AG09319 (cell line): Measurements from ENCODE around the gene IL27RA.
"Not testable (repeated sequence)": the region's sequence is repeated elsewhere in the genome, so short reads cannot be mapped to it uniquely, and the experiment has no call there.

Experiments
- DNase-seq: peaks from one replicate; pipeline ENCODE4 v3.0.0-alpha.2; 2010; ENCODE audit warnings: low read depth; ENCODE audit errors: extremely low read depth
- CTCF ChIP-seq: IDR thresholded peaks from 2 replicates; pipeline ENCODE4 v1.5.1; 2011; ENCODE audit warnings: low read depth, mild to moderate bottlenecking, inconsistent platforms, low read length, moderate library complexity

The IL27RA gene

DNA sequence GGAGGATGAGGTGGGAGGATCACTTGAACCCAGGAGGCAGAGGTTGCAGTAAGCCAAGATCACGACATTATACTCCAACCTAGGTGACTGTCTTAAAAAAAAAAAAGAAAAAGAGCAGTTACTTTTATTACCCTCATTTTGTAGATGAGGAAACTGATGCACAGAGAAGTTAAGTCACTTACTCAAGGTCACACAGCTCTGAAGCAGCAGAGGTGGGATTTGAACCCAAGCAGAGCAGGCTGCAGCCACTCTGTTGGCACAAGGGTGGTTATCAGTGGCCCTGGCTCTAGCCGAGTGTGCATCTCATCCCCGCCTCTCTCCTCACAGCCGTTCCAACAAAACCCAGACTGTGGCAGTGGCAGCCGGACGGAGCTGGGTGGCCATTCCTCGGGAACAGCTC, 7.6 kb downstream of the IL27RA start:
- no peak for TF ChIP-seq CTCF
- DNase-seq = no peak

DNA sequence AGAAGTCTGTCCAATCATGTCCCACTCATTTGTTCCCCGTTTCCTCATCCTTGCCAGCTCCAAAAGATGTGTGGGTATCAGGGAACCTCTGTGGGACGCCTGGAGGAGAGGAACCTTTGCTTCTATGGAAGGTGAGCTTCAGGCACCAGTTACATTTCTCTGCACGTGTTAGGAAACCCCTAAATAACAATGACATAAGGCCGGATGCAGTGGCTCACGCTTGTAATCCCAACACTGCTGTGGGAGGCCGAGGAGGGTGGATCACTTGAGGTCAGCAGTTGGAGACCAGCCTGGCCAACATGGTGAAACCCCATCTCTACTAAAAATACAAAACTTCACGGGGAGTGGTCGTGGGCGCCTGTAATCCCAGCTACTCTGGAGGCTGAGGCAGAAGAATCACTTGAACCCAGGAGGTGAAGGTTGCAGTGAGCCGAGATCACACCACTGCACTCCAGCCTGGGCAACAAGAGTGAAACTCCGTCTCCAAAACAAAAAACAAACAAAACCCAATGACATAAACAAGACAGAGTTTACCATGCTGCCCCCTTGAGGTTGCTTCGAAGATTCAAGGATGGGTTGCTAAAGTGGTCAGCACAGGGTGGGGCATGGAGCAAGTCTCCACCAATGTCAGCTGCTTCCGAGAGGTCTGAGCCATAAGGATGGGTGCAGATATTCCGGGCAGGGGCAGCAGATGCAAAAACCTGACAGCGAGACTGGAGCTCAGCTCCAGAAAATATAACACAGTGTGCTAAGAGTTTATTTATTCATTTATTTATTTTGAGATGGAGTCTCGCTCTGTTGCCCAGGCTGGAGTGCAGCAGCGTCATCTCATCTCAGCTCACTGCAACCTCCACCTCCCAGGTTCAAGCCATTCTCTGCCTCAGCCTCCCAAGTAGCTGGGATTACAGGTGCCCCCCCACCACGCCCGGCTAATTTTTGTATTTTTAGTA, 11.4 kb downstream of the IL27RA start:
- TF ChIP-seq CTCF = peak; percentile 59
- peak; percentile 48 for DNase-seq

- DNase-seq = not testable (repeated sequence)
Observed at GRCh38 chr19:14047866-14048265, 16.3 kb downstream of the IL27RA start.

- peak; percentile 81 for TF ChIP-seq CTCF
- DNase-seq = no peak
Observed at GRCh38 chr19:14048443-14049153, 17.0 kb downstream of the IL27RA start.

DNA sequence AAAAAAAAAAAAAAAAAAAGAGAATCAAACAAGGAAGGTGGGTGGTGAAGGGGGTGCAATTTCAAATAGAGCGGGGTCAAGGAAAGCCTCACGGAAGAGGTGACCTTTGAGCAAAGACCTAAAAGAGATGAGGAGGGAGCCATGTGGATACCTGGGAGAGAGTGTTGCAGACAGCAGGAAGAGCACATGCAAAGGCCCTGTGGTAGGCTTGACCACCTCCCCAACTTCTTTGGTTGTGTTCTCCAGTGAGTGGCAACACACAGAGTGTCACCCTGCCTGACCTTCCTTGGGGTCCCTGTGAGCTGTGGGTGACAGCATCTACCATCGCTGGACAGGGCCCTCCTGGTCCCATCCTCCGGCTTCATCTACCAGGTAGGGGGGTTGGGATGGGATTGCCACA, 18.9 kb downstream of the IL27RA start:
- no peak for DNase-seq
- TF ChIP-seq CTCF = no peak

DNA sequence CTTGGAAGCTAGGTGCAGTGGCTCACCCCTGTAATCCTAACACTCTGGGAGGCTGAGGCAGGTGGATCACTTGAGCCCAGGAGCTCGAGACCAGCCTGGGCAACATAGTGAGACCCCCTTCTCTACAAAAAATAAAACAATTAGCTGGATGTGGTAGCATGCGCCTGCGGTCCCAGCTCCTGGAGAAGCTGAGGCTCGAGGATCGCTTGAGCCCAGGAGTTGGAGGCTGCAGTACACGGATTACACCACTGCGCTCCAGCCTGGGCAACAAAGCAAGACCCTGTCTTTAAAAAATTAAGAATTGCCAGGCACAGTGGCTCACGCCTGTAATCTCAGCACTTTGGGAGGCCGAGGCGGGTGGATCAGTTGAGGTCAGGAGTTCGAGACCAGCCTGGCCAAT, 19.4 kb downstream of the IL27RA start:
- not testable (repeated sequence) for DNase-seq

- no peak for DNase-seq
- TF ChIP-seq CTCF = no peak
Observed at GRCh38 chr19:14051980-14052379, 20.4 kb downstream of the IL27RA start.

DNA sequence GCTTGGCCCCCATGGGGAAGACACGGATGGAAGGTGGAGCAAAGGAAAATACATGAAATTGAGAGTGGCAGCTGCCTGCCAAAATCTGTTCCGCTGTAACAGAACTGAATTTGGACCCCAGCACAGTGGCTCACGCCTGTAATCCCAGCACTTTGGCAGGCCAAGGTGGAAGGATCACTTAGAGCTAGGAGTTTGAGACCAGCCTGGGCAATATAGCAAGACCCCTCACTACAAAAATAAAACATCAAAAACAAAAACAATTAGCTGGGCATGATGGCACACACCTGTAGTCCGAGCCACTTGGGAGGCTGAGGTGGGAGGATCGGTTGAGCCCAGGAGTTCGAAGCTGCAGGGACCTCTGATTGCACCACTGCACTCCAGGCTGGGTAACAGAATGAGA, 20.9 kb downstream of the IL27RA start:
- no peak for TF ChIP-seq CTCF
- DNase-seq = no peak
